ENCODE results near the gene EFCAB5.
A peak's percentile ranks its signal among the peaks of the same experiment; 100 is the strongest.
"Not testable (repeated sequence)": the region's sequence is repeated elsewhere in the genome, so short reads cannot be mapped to it uniquely, and the experiment has no call there.

Gene EFCAB5

GRCh38 chr17:30101686-30102390 lies 160.4 kb downstream of the EFCAB5 start:
- FAIRE-seq: no peak

- FAIRE-seq: no peak
Measured at GRCh38 chr17:30103921-30104320, 162.5 kb downstream of the EFCAB5 start.

GRCh38 chr17:30104575-30105339 lies 163.3 kb downstream of the EFCAB5 start:
- peak; percentile 43 for FAIRE-seq

- FAIRE-seq: no peak
Measured at GRCh38 chr17:30112794-30113193, 171.4 kb downstream of the EFCAB5 start.

GRCh38 chr17:30113213-30113612 lies 171.8 kb downstream of the EFCAB5 start:
- FAIRE-seq: no peak

- no peak for FAIRE-seq
Measured at GRCh38 chr17:30116345-30116660, 174.9 kb downstream of the EFCAB5 start.

- no peak for FAIRE-seq
Measured at GRCh38 chr17:30116661-30117551, 175.5 kb downstream of the EFCAB5 start, which contains the start of gene NSRP1. NSRP1 (plus strand) TSS chr17:30116816; CDS start chr17:30116844, 28 bp downstream.

- no peak for FAIRE-seq
Measured at GRCh38 chr17:30117675-30118081, 176.2 kb downstream of the EFCAB5 start.

GRCh38 chr17:30118635-30119034 lies 177.2 kb downstream of the EFCAB5 start:
- not testable (repeated sequence) for FAIRE-seq

- no peak for FAIRE-seq
Measured at GRCh38 chr17:30124273-30124796, 182.9 kb downstream of the EFCAB5 start.

- no peak for FAIRE-seq
Measured at GRCh38 chr17:30130121-30130520, 188.7 kb downstream of the EFCAB5 start.

- no peak for FAIRE-seq
Measured at GRCh38 chr17:30132615-30133014, 191.2 kb downstream of the EFCAB5 start.

GRCh38 chr17:30133197-30133596 lies 191.8 kb downstream of the EFCAB5 start:
- FAIRE-seq: no peak

- no peak for FAIRE-seq
Measured at GRCh38 chr17:30134551-30134950, 193.1 kb downstream of the EFCAB5 start.

GRCh38 chr17:30137158-30137557 lies 195.7 kb downstream of the EFCAB5 start:
- FAIRE-seq: no peak

- FAIRE-seq: not testable (repeated sequence)
Measured at GRCh38 chr17:30147860-30148259, 206.4 kb downstream of the EFCAB5 start.

- no peak for FAIRE-seq
Measured at GRCh38 chr17:30148376-30148775, 206.9 kb downstream of the EFCAB5 start.

- no peak for FAIRE-seq
Measured at GRCh38 chr17:30151471-30151870, 210.0 kb downstream of the EFCAB5 start.

- FAIRE-seq: no peak
Measured at GRCh38 chr17:30153463-30153862, 212.0 kb downstream of the EFCAB5 start.

GRCh38 chr17:30155389-30155788 lies 214.0 kb downstream of the EFCAB5 start:
- FAIRE-seq: no peak

Measured in colon (tissue), 2 donors.